ENCODE measurements around the gene KDM4F. TPM values are rescaled to one million over a fixed set of nuclear protein-coding genes. Genes with fewer than 3 reads are reported as not detected.

KDM4F gene
- total RNA-seq, 2 donors from 2014 or later = not detected

- no peaks in the 10 kb centered on the region for H3K9me3 ChIP-seq
- no peak overlapping the region for H3K27ac ChIP-seq
- no peaks in the 10 kb centered on the region for H3K27me3 ChIP-seq (replicated peaks; ENCODE audit: insufficient read depth)
- DNase-seq (ENCODE audit: low spot score) (no peak), ATAC-seq (ENCODE audit: insufficient number of reproducible peaks, low FRiP score, low read depth) (no peak)
- H3K4me3 ChIP-seq = no peak overlapping the region
- H3K36me3 ChIP-seq = no peaks in the 10 kb centered on the region
- no peaks in the 10 kb centered on the region for H3K4me1 ChIP-seq (ENCODE audit: control insufficient read depth in 1 of 2, low read depth in 2 of 2)
- TF ChIP-seq CTCF (IDR thresholded peaks at IDR 0.05) = no peak
Measured at GRCh38 chr11:95054356-95054755, 5.1 kb downstream of the KDM4F start.

- no peaks in the 10 kb centered on the region for H3K9me3 ChIP-seq
- H3K27me3 ChIP-seq (replicated peaks; ENCODE audit: insufficient read depth) = no peaks in the 10 kb centered on the region
- no peaks in the 10 kb centered on the region for H3K4me1 ChIP-seq (ENCODE audit: control insufficient read depth in 1 of 2, low read depth in 2 of 2)
- TF ChIP-seq CTCF (IDR thresholded peaks at IDR 0.05) = no peak
- ATAC-seq (ENCODE audit: insufficient number of reproducible peaks, low FRiP score, low read depth) (no peak), DNase-seq (ENCODE audit: low spot score) (no peak)
- H3K4me3 ChIP-seq = no peak overlapping the region
- no peak overlapping the region for H3K27ac ChIP-seq
- no peaks in the 10 kb centered on the region for H3K36me3 ChIP-seq
Measured at GRCh38 chr11:95055283-95055897, 6.2 kb downstream of the KDM4F start.

GRCh38 chr11:95057959-95058358, 8.7 kb downstream of the KDM4F start:
- no peak for TF ChIP-seq CTCF (IDR thresholded peaks at IDR 0.05)
- no peaks in the 10 kb centered on the region for H3K9me3 ChIP-seq
- H3K36me3 ChIP-seq = no peaks in the 10 kb centered on the region
- no peaks in the 10 kb centered on the region for H3K27me3 ChIP-seq (replicated peaks; ENCODE audit: insufficient read depth)
- no peak overlapping the region for H3K4me3 ChIP-seq
- ATAC-seq (ENCODE audit: insufficient number of reproducible peaks, low FRiP score, low read depth) (no peak), DNase-seq (ENCODE audit: low spot score) (no peak)
- no peaks in the 10 kb centered on the region for H3K4me1 ChIP-seq (ENCODE audit: control insufficient read depth in 1 of 2, low read depth in 2 of 2)
- H3K27ac ChIP-seq = no peak overlapping the region

- no peak for TF ChIP-seq CTCF (IDR thresholded peaks at IDR 0.05)
- Histone ChIP-seq H3K27ac (no peak overlapping the region), H3K4me1 (ENCODE audit: control insufficient read depth in 1 of 2, low read depth in 2 of 2) (no peaks in the 10 kb centered on the region), H3K36me3 (no peaks in the 10 kb centered on the region), H3K4me3 (no peak overlapping the region), H3K27me3 (replicated peaks; ENCODE audit: insufficient read depth) (no peaks in the 10 kb centered on the region), H3K9me3 (no peaks in the 10 kb centered on the region)
- DNase-seq (ENCODE audit: low spot score) (no peak), ATAC-seq (ENCODE audit: insufficient number of reproducible peaks, low FRiP score, low read depth) (no peak)
Measured at GRCh38 chr11:95058621-95059020, 9.4 kb downstream of the KDM4F start.

GRCh38 chr11:95059046-95059445, 9.8 kb downstream of the KDM4F start:
- no peak overlapping the region for H3K4me3 ChIP-seq
- no peak for TF ChIP-seq CTCF (IDR thresholded peaks at IDR 0.05)
- H3K36me3 ChIP-seq = no peaks in the 10 kb centered on the region
- ATAC-seq (ENCODE audit: insufficient number of reproducible peaks, low FRiP score, low read depth) (no peak), DNase-seq (ENCODE audit: low spot score) (no peak)
- H3K27ac ChIP-seq = no peak overlapping the region
- no peaks in the 10 kb centered on the region for H3K27me3 ChIP-seq (replicated peaks; ENCODE audit: insufficient read depth)
- H3K9me3 ChIP-seq = no peaks in the 10 kb centered on the region
- H3K4me1 ChIP-seq (ENCODE audit: control insufficient read depth in 1 of 2, low read depth in 2 of 2) = no peaks in the 10 kb centered on the region

Data from thoracic aorta (tissue), 2 donors.